GM12892 (cell line): ENCODE measurements around the gene RANBP17.

Experiments
- POLR2A ChIP-seq: IDR thresholded peaks from 2 replicates; pipeline ENCODE4 v1.6.1; 2011; ENCODE audit warnings: low read depth, low read length, control low read depth
- POLR2AphosphoS5 ChIP-seq: IDR thresholded peaks from 2 replicates; pipeline ENCODE4 v1.6.1; 2011; ENCODE audit warnings: low read depth, low read length, control low read depth
- TAF1 ChIP-seq: IDR thresholded peaks from 2 replicates; pipeline ENCODE4 v1.6.1; 2011; ENCODE audit warnings: low read depth, mild to moderate bottlenecking, control low read depth, low read length, borderline replicate concordance

DNA sequence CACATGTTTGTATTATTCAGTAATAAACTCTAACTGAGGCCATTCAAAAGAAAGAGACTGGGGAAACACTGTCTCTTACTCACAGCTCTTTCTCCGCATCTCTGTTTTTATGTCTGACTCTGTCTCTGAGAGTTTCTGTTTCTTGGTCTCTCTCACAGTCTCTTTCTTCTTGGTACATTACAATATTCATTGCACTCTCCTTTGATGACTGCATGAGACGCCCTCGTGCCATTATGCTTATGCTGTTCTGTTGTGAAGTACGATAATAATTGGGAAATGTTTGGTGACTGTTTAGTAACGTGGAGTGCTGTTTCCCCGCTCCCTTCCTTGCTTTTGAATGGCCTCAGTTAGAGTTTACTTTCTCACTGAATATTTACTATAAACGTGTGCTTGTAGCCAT, 421.9 kb downstream of the RANBP17 start:
- TF ChIP-seq TAF1 (no peak), POLR2AphosphoS5 (no peak), POLR2A (no peak)
